ENCODE results near the gene NOP56. TPM values are rescaled to one million over a fixed set of nuclear protein-coding genes. Genes with fewer than 3 reads are reported as not detected.

NOP56 gene
- 100 to 1,000 TPM in 2 of 3 donors, 10 to 100 TPM in 1; 70.0 to 161 (median 105) TPM for polyA plus RNA-seq

GRCh38 chr20:2651772-2652723, at the start of gene NOP56:
TSS of gene NOP56 (plus strand) at chr20:2652632. CDS start at chr20:2652661, 29 bp downstream.
- 0% methylated on average over 84 to 101 of the region's 101 CpGs for WGBS, 3 donors
- no peak within 1 kb of the TSS for H3K27ac ChIP-seq (ENCODE audit: low read depth, low read length)

GRCh38 chr20:2602746-2603145, 49.7 kb upstream of the NOP56 start:
- H3K27ac ChIP-seq (ENCODE audit: low read depth, low read length): no peak overlapping the region
- WGBS, 3 donors: 84 to 89% (median 85%) methylated on average over 4 of the region's 4 CpGs

GRCh38 chr20:2603816-2604505, 48.5 kb upstream of the NOP56 start:
- no peak overlapping the region for H3K27ac ChIP-seq (ENCODE audit: low read depth, low read length)
- WGBS, 3 donors: 53 to 63% (median 57%) methylated on average over 7 of the region's 7 CpGs

- no peak overlapping the region for H3K27ac ChIP-seq (ENCODE audit: low read depth, low read length)
- WGBS, 3 donors: 41 to 60% (median 50%) methylated on average over 3 of the region's 3 CpGs
Observed at GRCh38 chr20:2604506-2604835, 48.0 kb upstream of the NOP56 start.

GRCh38 chr20:2606507-2607006, 45.9 kb upstream of the NOP56 start:
- 90 to 94% (median 91%) methylated on average over 1 of the region's 1 CpG for WGBS, 3 donors
- H3K27ac ChIP-seq (ENCODE audit: low read depth, low read length): no peak overlapping the region

- H3K27ac ChIP-seq (ENCODE audit: low read depth, low read length): no peak overlapping the region
- 79 to 90% (median 80%) methylated on average over 6 of the region's 6 CpGs for WGBS, 3 donors
Observed at GRCh38 chr20:2610326-2610725, 42.1 kb upstream of the NOP56 start.

DNA sequence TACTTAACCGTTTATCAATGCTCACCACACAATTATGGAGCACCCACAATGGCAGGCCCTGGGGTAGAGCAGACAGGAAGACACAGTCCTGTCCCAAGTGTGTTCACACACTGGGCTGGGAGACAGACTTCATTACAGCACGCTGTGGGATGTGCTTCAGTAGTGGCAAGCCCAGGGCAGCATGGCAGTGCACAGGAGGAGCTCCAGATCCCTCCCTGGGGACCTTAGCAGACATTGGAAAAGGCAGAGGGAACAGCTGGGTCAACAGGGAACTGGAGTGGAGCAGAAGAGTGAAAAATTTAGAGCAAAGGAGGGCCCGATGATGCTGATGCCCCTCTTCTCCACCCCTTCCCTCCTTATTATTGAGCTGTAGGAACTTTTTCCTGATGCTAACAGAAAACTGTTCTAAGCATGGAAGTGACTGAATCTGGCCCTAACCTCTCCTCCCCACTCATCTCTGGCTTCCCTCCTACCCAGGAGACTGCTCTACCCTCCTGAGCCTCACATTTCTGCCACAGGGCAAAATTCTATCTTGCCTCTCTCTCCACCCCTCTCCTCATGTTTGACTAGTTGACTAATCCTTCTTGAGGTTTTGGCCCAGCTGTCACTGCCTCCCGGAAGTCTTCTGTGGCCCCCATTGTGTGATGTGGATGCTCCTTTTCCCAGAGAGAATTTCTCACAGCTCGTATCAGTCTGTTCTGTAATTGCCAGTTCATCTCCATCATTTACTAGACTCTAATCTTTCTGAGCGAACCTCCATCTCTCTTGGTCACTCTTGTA, 41.3 kb upstream of the NOP56 start:
- H3K27ac ChIP-seq (ENCODE audit: low read depth, low read length): no peak overlapping the region
- WGBS, 3 donors: 55 to 72% (median 71%) methylated on average over 6 of the region's 6 CpGs

DNA sequence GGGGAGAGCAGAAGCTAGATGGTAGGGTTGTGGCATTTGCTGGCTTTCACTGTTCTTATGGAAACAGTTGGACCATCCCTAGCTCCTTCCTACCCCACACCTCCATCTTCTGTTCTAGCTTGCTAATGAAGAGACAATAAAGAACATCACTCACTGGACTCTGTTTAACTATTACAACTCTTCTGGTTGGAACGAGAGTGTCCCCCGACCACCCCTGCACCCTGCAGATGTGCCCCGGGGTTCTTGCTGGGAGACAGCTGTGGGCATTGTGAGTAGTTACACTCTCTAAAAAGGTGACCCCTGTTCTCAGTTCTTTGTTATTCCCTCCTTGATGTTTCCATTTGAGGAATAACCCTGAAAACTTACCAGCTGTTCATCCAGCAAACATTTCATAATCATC, 40.4 kb upstream of the NOP56 start:
- WGBS, 3 donors: 82 to 93% (median 84%) methylated on average over 3 of the region's 3 CpGs
- no peak overlapping the region for H3K27ac ChIP-seq (ENCODE audit: low read depth, low read length)

- 71 to 75% (median 74%) methylated on average over 9 of the region's 9 CpGs for WGBS, 3 donors
- no peak overlapping the region for H3K27ac ChIP-seq (ENCODE audit: low read depth, low read length)
Observed at GRCh38 chr20:2616634-2617033, 35.8 kb upstream of the NOP56 start.

GRCh38 chr20:2617099-2617714, 35.2 kb upstream of the NOP56 start:
- no peak overlapping the region for H3K27ac ChIP-seq (ENCODE audit: low read depth, low read length)
- WGBS, 3 donors: 82 to 91% (median 83%) methylated on average over 16 of the region's 16 CpGs

- WGBS, 3 donors: 71 to 81% (median 80%) methylated on average over 6 of the region's 6 CpGs
- H3K27ac ChIP-seq (ENCODE audit: low read depth, low read length): no peak overlapping the region
Observed at GRCh38 chr20:2618815-2619214, 33.6 kb upstream of the NOP56 start.

- H3K27ac ChIP-seq (ENCODE audit: low read depth, low read length): no peak overlapping the region
- 60 to 69% (median 68%) methylated on average over 2 of the region's 2 CpGs for WGBS, 3 donors
Observed at GRCh38 chr20:2619337-2619736, 33.1 kb upstream of the NOP56 start.

GRCh38 chr20:2619961-2620595, 32.4 kb upstream of the NOP56 start:
- no peak overlapping the region for H3K27ac ChIP-seq (ENCODE audit: low read depth, low read length)
- 88 to 90% (median 89%) methylated on average over 3 of the region's 3 CpGs for WGBS, 3 donors

- no peak overlapping the region for H3K27ac ChIP-seq (ENCODE audit: low read depth, low read length)
- WGBS, 3 donors: 52 to 59% (median 57%) methylated on average over 4 of the region's 4 CpGs
Observed at GRCh38 chr20:2624190-2624589, 28.2 kb upstream of the NOP56 start.

DNA sequence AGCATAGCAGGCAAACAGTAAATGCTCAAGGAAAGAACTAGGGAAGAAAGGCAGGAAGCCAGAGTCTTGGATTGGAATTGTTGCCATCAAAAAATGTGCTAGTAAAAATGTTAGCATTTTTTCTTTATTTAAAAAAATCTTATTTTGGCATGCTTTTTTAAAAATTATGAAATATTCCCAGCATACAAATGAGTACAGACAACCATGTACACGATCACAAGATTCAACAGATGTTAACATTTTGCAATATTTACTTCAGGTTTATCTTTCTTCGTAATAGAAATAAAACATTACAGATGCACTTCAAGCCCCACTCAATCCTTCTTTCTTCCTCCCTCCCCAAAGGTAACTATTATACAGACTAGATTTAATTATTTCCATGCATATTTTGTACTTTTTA, 27.4 kb upstream of the NOP56 start:
- 55 to 65% (median 60%) methylated on average over 2 of the region's 2 CpGs for WGBS, 3 donors
- H3K27ac ChIP-seq (ENCODE audit: low read depth, low read length): no peak overlapping the region

GRCh38 chr20:2626853-2627541, 25.4 kb upstream of the NOP56 start:
- H3K27ac ChIP-seq (ENCODE audit: low read depth, low read length): no peak overlapping the region
- WGBS, 3 donors: 56 to 82% (median 61%) methylated on average over 9 of the region's 9 CpGs

DNA sequence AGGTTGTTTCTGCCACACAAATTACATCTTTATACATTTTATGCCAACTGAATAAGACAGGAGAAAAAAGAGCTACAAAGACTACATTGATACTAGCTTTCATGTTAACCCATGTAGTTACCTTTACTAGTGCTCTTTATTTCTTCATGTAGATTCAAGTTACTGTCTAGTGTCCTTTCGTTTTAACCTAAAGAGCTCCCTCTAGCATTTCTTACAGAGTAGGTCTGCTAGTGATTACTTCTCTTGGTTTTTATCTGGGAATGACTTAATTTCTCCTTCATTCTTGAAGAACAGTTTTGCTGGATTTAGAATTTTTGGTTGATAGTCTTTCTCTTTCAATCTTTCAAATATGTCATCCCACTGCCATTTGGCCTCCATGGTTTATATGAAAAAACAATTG, 21.2 kb upstream of the NOP56 start:
- 16 to 34% (median 26%) methylated on average over 1 of the region's 1 CpG for WGBS, 3 donors

More for the DNA sequence above, 21.2 kb upstream of the NOP56 start:
- H3K27ac ChIP-seq (ENCODE audit: low read depth, low read length): no peak overlapping the region
